HG03378 (cell line): ENCODE data around the gene DOCK4.

ENCODE experiments used
- ATAC-seq: cut with Tn5 transposase; IDR thresholded peaks from one replicate; pipeline ENCODE4 v1.9.1; 2021; ENCODE audit warnings: mild to moderate bottlenecking, moderate library complexity; ENCODE audit not compliant: unreplicated experiment

Gene DOCK4

DNA sequence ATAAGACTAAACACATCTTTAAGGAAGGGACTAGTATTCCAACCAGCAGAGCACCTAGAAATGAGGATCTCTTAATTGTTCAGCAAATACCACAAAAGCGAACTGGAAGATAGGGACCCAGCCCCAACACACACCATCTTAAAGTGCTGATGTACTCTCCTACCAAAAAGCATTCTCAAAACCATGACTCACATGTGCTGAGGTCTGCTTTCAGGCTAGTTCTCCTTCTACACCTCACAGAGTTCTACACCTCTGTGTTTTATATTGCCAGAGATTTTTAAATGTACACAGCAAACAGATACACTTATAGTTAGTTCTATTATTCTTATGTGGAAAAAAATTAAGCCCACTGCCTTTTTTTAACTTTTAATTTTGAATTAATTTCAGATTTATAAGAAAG lies 191.9 kb downstream of the DOCK4 start:
- ATAC-seq = no peak

DNA sequence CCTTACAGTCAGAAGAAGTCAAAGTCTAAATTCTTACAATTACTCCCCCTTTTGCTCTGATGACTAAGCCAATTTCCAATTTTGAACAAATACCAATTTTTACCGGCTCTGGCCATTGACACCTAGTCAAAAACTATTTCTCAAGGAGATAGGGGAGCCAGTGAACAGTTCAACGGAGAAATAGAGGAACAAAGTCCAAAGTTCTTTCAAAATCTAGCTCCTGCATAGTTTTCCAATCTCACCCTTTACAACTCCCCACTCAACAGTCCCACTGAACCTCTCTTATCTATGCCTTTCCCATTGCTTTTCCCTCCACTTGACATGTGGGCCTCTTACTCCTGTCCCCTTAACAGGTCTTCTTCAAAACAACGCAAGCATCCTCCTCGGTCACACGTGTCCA lies 192.9 kb downstream of the DOCK4 start:
- ATAC-seq = no peak

DNA sequence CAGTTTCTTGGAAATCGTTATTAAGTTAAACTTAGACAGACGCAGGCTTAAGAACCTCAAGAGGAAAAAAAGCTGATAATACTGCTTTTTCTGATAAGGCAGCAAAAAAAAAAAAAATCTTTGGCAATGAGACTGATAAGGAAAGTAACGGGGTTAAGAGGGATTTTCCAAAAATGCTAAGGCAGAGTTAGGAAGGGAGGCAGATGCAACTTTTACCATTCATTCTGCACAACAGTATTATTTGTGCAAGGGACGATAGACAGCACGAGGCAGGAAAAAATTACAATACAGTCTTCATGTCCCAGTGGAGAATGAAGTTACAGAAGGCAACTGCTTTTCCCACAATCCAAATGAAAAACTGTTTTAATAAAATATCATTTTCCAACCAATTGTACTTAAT lies 194.0 kb downstream of the DOCK4 start:
- no peak for ATAC-seq

DNA sequence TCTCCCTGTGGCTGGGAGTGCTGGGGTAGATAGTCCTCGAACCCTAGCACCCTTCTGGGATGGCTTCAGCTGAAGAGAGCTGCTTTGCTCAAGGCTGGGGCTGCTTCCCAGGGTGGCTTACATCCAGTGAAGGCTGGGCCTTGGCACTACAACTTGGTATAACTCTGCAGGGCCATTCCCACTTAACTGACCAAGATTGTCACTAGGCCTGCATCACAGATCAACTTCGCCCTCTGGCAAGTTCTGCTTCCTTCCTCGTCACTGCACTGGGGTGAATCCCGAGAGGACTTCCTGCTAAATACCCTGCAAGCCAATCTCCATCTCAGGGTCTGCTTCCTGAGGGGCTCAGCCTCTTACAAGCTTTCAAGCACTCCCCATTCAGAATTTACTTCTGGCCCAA lies 195.2 kb downstream of the DOCK4 start:
- ATAC-seq = no peak

GRCh38 chr7:112010109-112010508 lies 196.1 kb downstream of the DOCK4 start:
- no peak for ATAC-seq

- peak; percentile 84 for ATAC-seq
Observed at GRCh38 chr7:112009081-112009480, 197.1 kb downstream of the DOCK4 start.

- no peak for ATAC-seq
Observed at GRCh38 chr7:112007185-112007584, 199.0 kb downstream of the DOCK4 start.

- ATAC-seq = no peak
Observed at GRCh38 chr7:112006071-112006470, 200.1 kb downstream of the DOCK4 start.

DNA sequence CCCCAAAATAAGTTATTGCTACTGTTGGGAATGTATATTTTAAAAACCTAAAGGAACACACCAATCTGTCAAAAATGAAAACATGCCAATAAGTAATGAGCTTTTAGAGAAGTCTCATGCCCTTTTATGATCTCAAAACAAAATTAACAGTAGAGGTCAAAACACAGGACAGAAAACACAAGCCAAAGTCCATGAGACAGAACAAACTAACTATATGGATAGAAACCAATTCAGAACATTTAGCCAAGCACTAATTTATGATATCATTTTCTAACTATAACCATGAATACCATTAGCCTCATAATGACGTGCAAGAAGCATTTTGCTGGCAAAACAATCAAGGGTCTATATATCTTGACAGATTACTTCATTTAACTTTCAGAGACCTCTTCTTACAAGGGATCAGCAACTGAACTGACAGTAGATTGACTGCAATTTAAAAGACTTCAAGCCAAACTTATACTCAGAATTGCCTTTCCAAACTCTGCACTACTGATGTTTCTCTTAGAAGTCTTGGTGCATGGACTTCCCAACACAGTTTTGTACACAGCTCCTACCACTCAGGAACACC lies 200.9 kb downstream of the DOCK4 start:
- ATAC-seq = no peak

GRCh38 chr7:112001091-112001826 lies 204.9 kb downstream of the DOCK4 start:
- ATAC-seq = no peak

- ATAC-seq = no peak
Observed at GRCh38 chr7:111998326-111998725, 207.9 kb downstream of the DOCK4 start.

GRCh38 chr7:111997546-111997945 lies 208.7 kb downstream of the DOCK4 start:
- no peak for ATAC-seq

- no peak for ATAC-seq
Observed at GRCh38 chr7:111992601-111993000, 213.6 kb downstream of the DOCK4 start.

- ATAC-seq = no peak
Observed at GRCh38 chr7:111990643-111991042, 215.6 kb downstream of the DOCK4 start.

DNA sequence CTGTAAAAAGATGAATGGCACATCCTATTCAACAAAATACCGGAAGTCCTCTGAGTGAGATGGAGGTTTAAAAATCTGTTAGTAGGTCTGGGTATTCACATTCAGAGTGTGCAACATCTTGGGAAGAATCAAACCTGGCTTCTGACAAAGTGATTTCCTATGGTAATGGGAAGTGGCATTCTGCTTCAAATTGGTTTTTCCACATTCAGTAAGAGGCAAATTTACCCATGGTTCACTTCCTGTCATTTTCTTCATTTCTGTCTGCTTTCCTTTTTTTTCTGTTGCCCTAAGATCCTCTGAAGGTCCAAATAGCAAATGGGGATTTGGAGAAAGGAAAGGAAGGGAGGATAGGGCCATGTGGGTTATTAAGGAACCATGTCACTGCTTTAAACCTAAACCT lies 218.3 kb downstream of the DOCK4 start:
- ATAC-seq = no peak

DNA sequence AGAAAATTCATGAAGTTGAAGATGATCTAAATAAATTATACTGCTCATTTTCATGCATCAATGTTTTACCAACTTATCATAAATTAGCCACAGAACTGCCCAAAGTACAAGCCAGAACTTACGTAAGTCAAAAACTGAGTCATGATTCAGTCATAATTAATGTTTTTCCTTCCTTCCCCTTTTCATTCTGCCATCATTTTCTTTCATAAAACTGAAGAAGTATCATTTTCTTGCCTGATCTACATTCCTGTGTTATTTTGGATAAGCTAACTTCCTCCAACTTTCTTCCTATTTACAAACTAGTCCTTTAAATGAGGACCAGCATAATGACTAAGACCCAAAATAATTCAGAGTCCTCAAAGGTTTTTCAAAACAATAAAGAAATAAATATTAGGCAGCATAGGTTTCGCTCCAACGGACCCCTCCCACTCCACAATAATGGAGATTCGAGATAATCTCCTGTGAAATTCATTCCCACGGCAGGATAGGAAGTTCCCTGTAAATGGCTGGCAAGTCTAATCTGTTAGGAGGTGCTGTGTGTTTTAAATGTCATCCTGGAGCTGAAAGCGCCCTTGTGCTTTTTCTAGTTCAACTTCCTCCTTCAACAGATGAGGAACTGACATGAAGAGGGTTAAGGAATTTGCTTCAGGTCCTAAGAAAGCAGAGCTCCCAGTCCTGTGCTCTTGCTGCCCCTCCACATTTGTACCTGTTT lies 218.9 kb downstream of the DOCK4 start:
- no peak for ATAC-seq

GRCh38 chr7:111986601-111987000 lies 219.6 kb downstream of the DOCK4 start:
- no peak for ATAC-seq

GRCh38 chr7:111985798-111986197 lies 220.4 kb downstream of the DOCK4 start:
- ATAC-seq = no peak

DNA sequence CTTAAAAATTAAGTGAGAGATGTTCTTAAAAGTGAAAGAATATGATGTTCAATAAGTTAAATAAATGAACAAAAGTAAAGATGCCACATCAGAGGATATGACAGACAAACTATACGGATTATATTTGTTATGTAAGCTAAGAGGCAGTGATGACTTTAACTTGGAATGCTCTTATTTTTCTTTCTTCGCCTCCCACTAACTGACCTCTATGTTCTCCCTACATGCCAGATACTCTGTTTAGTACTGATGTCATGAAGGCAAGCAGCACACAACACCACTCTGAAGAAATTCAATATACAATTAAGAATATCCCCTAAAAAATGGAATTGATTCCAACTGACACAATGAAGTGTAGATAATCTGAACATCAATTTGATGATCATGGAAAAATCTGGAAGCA lies 223.4 kb downstream of the DOCK4 start:
- ATAC-seq = no peak

GRCh38 chr7:111982133-111982532 lies 224.1 kb downstream of the DOCK4 start:
- no peak for ATAC-seq

DNA sequence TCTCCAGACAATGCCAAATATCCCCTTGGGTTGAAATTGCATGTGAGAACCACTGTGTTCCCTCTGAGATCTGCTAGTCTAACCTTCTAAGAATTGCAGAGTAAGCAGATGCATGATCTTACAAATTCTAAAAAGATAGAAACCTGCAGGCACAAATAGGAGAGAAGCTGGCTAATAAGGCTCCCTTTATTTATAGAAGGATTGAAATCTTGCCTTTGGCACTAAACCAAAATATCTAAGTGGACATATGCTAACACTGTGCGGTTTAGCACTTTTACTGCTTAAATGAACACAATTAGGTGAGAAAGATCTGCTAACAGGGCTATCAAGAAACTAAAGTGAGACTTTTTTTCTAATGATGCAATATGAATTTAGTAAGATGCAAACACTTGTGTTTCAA lies 225.5 kb downstream of the DOCK4 start:
- ATAC-seq = no peak

GRCh38 chr7:111975346-111975745 lies 230.9 kb downstream of the DOCK4 start:
- no peak for ATAC-seq
